GM10248 (cell line): Measurements from ENCODE around the gene EXOC2.
A peak's percentile ranks its signal among the peaks of the same experiment; 100 is the strongest.

Experiments
- CTCF ChIA-PET: fragments of 300-600 bp; sonication (Branson Sonifier 250); formaldehyde crosslinking; extraction: SDS; loops from one replicate; lab custom pipeline; 2021; ENCODE audit warnings: antibody characterized with exemption; lab: Yijun Ruan, JAX
- POLR2A ChIA-PET: fragments of 350-650 bp; sonication (Branson Sonifier 250); formaldehyde crosslinking; extraction: SDS; loops from one replicate; lab custom pipeline; 2020; ENCODE audit warnings: antibody characterized with exemption; lab: Yijun Ruan, JAX
- DNase-seq: peaks from one replicate; pipeline ENCODE4 v3.0.0; 2012; ENCODE audit errors: extremely low spot score
- TF ChIP-seq, protein P1 (sequence below): IDR thresholded peaks from 2 replicates; pipeline ENCODE4 v1.5.1; 2012; ENCODE audit warnings: mild to moderate bottlenecking, low read depth; ENCODE audit errors: extremely low read depth, missing control alignments, control extremely low read depth

Gene EXOC2

DNA sequence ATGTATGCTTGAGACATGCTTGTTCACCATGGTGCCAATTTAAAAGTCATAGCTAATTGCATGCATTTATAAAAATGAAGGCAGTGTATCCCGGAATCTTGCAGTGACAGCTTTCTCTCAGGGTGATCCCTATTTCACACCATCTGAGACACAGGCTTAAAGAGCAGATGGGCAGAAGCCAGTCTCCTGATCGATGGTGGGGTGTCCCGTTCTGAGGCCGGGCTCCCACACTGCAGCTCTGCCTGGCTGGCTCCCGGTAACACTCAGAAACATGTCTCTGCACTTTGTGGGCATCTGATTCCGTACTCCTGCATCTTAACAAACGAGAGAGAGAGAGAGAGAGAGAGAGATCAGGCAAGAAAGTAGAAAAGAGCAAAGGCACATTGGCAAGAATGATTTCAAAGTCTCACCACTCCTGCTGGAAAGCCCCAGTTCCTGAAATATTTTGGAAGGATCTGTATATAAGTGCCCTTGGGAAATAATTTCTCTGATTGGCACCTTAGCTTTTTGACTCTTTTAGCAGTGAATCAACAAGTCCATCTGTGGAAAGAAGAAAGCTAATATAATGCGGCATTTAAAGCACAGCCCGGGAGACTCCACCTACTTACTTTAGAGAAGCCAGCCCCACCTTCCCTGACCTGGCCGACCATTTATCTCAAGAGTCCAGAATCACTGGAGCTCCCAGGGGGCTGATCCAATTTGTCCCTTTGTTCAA, 36.8 kb upstream of the EXOC2 start:
- CTCF ChIA-PET: interaction anchor here (1.0 to 2.1 kb wide), 3 partner anchors 8 to 12 kb away, joined by 3 to 7 read pairs (median 6); no protein-coding TSS in a partner anchor
- TF ChIP-seq, protein P1, sequence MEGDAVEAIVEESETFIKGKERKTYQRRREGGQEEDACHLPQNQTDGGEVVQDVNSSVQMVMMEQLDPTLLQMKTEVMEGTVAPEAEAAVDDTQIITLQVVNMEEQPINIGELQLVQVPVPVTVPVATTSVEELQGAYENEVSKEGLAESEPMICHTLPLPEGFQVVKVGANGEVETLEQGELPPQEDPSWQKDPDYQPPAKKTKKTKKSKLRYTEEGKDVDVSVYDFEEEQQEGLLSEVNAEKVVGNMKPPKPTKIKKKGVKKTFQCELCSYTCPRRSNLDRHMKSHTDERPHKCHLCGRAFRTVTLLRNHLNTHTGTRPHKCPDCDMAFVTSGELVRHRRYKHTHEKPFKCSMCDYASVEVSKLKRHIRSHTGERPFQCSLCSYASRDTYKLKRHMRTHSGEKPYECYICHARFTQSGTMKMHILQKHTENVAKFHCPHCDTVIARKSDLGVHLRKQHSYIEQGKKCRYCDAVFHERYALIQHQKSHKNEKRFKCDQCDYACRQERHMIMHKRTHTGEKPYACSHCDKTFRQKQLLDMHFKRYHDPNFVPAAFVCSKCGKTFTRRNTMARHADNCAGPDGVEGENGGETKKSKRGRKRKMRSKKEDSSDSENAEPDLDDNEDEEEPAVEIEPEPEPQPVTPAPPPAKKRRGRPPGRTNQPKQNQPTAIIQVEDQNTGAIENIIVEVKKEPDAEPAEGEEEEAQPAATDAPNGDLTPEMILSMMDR: no peak
- no peak for DNase-seq
- POLR2A ChIA-PET: no interaction called here

DNA sequence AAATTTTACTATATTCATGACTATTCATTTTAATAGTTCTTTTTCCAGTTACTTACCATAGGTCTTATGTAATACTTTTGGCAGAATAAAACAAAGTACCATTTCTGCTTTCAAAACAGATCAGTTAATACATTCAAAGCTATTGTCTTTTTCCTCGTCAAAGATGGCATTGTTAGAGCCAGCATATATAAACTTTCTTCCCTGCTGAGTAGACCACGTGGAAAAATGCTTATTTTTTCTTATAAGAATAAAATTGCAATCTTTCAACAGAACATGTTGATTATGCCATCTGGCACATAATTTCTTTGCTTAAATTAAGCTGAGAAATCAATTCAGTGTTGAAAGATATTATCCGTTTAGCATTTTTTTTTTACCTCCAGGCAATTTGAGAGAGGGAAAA, 34.9 kb upstream of the EXOC2 start:
- no peak for DNase-seq
- TF ChIP-seq, protein P1: no peak
- ChIA-PET CTCF (interaction anchor here (1.1 kb wide), 1 partner anchor 9 kb away, joined by 3 read pairs; no protein-coding TSS in a partner anchor), POLR2A (no interaction called here)

DNA sequence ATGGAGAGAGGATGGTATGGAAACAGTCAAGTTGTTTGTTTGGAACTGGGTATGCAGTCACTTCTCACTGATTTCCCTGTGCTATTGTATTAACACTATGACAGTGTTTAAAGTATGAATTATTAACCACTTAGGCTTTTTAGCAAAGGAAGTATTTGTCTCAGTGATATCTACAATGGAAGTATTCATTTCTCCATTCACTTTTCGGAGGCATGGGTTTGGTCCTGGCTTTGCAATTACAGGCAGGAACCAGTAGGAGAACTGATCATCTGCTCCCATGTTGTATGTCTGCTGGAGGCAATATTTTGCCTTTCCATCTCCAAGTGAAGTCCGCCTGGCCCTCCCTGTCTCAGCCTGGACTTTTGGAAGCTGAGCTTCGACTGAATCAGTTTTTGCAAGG, 30.6 kb upstream of the EXOC2 start:
- ChIA-PET CTCF (interaction anchor here (1.7 to 4.7 kb wide), 3 partner anchors 11 to 833 kb away, joined by 4 to 49 read pairs (median 4); no protein-coding TSS in a partner anchor), POLR2A (no interaction called here)
- TF ChIP-seq, protein P1: no peak
- DNase-seq: no peak

DNA sequence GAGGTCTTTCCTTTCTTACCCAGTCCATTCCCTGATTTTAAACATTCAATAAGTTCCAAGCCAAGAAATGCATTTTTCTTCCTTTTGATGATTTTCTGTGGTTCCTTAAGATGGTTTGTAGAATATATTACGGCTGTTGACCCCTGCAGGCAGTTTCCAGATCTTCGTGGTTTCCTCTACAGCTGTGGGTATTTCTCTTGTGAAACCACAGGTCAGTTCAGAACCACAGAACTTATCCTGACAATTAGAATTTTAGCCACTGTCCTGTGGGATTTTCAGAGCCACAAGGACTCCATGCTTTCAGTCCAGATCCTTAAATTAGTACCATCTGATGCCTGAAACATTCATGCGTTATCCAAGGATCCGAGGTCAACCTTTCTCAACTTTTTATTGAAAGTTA, 29.7 kb upstream of the EXOC2 start:
- ChIA-PET CTCF (interaction anchor here (0.9 to 4.7 kb wide), 33 partner anchors 7 to 834 kb away, joined by 3 to 49 read pairs (median 4); no protein-coding TSS in a partner anchor), POLR2A (no interaction called here)
- DNase-seq: no peak
- TF ChIP-seq, protein P1: no peak

DNA sequence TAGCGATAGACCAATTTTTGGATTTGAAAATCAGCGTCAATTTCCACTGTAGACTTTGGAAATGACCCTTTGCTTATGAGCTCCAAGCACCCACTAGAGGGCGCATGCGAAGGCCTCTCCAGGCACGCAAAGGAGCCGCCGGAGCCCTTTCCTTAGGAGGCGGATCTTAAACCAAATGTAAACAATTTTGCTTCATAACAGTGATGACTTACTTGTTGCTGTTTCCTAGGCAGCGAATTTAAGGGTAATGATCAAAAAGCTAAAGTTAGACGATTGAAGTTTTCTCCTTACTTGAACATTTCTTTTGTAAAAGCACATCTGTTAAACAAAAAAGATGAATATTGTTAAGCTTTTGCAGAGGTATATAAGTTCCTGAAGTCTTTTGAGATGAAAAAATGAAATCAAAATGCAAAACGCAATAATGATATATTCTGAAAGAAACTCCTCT, 29.2 kb upstream of the EXOC2 start:
- DNase-seq: peak; percentile 79
- CTCF ChIA-PET: interaction anchor here (0.6 to 4.7 kb wide), 40 partner anchors 8 to 835 kb away, joined by 3 to 49 read pairs (median 4); no protein-coding TSS in a partner anchor
- TF ChIP-seq, protein P1: peak; percentile 93
- POLR2A ChIA-PET: no interaction called here

DNA sequence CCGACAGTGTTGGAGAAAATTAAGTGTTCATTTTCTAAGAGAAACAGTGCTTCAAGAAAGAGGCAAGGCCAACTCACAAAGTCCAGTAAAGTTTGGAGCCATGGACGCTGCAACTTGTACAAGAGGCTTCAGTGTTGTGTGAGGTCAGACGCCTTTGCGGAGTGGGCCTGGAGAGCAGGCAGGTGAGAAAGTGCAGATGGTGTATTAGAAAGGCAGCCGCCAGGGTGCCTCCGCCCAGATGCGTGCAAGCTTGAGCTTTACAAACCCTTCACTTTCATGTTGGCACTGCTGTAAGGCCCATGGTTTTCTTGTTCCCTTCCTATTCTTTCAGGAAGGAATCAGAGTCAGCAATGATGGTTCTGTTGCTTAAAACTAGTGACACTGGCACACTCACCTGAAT, 25.4 kb upstream of the EXOC2 start:
- ChIA-PET CTCF (no interaction called here), POLR2A (no interaction called here)
- no peak for DNase-seq
- TF ChIP-seq, protein P1: no peak
